Measurements from ENCODE around the gene TAS2R43.
"Not testable (repeated sequence)": the region's sequence is repeated elsewhere in the genome, so short reads cannot be mapped to it uniquely, and the experiment has no call there.

The TAS2R43 gene

DNA sequence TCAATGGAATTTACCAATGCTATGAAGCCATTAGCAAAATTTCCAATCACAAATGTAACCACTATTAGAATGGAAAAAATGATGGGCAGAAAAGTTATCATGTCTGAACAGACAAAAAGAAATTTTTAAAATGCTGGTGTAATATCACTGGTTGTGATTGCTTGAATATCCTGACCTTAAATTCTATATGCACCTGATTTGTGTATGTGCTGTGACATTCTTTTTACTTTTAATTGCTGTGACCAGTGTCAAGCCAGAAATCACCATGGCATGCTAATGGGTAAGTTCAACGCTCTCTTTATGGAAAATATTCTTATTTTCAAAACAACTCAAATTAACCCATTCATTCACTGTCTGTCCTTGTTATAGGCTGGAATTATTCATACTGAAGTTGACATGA is 29.9 kb downstream of the TAS2R43 start, which contains the start of gene TAS2R46:
TSS of gene TAS2R46 (minus strand) at position 101 of the 400 bp plus-strand sequence. CDS start at position 101, 0 bp downstream.
- DNase-seq (ENCODE audit: low read depth in 2 of 2, low spot score in 1 of 2) = not testable (repeated sequence)

DNA sequence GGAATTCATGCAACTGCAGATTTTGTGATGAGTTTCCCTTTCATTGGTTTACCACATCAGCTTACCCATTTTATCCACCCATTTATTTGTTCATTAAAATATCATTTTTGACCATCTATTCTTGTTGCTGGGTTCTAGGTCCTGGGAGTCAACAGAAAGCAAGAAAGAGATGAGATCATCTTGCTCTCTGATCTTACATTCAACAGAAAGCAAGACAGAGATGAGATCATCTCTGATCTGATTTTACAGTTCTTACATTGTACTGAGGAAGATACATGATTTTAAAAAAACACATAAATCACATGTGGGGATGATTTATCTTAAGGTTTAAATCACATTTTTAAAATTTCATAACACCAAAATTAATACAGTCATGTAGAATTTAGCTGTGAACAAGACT is 32.3 kb downstream of the TAS2R43 start:
- DNase-seq (ENCODE audit: low read depth in 2 of 2, low spot score in 1 of 2) = no peak

DNA sequence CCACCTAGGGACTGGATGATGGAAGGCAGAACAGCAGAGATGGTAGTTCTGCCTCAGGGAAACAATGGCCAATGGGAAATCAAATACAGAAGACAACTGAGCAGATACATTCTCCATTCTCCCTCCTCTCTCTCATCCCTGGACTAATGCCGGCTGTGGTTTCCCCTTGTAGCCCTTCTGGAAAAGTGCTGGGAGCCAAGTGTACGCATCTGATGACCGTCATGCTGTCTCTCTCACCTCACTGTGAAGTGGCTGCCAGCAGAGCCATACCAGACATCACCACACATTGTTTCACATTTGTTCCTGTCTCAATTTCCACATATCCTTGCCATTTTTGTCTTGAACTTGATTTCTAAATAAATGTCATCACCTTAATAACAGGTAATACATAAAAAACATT is 33.1 kb downstream of the TAS2R43 start:
- DNase-seq (ENCODE audit: low read depth in 2 of 2, low spot score in 1 of 2) = no peak

DNA sequence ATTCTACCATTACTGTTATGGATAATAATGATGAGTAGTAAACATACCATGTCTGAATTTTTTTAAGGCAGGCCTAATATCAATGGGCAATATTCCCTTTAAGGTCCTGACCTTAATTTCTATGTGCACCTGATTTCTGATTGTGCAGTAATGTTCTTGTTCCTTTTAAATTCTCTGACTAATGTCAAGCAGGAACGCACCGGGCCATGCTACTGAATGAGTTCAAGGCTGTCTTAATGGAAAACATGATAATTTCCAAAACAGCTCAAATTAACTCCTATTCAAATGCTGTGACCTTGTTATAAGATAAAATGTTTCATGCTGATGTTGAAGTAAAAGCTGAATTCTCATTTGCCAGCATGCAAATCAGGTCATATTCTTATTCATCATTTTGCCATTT is 36.8 kb downstream of the TAS2R43 start:
- DNase-seq (ENCODE audit: low read depth in 2 of 2, low spot score in 1 of 2) = no peak

DNA sequence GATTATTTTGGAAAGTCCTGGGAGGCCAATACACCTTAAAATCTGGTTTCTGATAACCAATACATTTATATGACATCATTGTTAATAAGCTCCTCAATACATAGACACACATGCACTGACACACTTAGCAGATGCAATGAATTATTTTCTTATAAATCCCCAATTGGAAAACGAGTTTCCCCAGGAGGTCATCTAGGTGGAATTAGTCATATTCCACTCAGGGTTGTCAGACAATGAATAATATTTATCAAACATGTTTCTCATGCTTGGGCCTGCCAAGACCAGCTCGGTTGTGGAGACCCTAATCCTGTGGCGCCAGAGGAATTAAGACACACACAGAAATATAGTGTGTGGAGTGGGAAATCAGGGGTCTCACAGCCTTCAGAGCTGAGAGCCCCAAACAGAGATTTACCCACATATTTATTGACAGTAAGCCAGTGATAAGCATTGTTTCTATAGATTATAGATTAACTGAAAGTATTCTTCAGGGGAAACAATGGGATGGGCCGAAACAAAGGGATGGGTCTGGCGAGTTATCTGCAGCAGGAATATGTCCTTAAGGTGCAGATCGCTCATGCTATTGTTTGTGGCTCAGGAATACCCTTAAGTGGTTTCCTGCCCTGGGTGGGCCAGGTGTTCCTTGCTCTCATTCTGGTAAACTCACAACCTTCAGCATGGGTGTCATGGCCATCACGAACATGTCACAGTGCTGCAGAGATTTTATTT is 42.1 kb downstream of the TAS2R43 start:
- not testable (repeated sequence) for DNase-seq (ENCODE audit: low read depth in 2 of 2, low spot score in 1 of 2)

DNA sequence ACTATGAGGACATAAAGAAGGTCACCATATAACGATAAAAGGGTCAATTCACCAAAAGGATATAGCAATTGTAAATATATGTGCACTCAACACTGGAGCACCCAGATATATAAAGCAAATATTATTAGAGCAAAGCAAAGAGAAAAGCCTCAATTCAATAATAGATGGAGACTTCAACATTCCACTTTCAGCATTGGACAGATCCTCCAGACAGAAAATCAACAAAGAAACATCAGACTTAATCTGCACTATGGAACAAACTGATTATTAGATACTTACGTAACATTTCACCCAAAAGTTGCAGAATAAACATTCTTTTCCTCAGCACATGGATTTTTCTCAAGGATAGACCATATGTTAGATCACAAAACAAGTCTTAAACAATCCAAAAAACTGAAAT is 50.7 kb downstream of the TAS2R43 start:
- DNase-seq (ENCODE audit: low read depth in 2 of 2, low spot score in 1 of 2) = not testable (repeated sequence)

All from stimulated activated CD8-positive, alpha-beta memory T cell treated with anti-CD3 and anti-CD28 coated beads, Interleukin-4, amount 100 ng/mL, for 1 hour (primary cell).